ENCODE measurements around the gene TMED10.
"Not testable (repeated sequence)": the region's sequence is repeated elsewhere in the genome, so short reads cannot be mapped to it uniquely, and the experiment has no call there.

The TMED10 gene

DNA sequence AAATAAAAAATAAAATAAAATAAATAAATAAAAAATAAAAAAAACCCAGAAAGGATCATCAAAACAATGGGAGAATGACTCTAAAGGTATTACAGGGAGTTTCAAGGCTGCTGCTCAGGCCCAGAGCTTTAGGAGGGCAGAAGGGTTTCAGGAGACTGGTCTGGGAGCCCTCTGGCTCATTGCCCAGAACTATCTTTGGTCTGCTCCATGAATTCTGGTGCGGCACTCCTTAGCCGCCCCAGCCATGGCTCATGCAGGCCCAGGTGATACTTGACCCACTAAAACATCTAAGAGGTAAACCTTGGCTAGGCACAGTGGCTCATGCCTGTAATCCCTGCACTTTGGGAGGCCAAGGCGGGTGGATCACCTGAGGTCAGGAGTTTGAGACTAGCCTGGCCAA is 14.7 kb upstream of the TMED10 start:
- DNase-seq (ENCODE audit: low read depth in 2 of 2) = no peak

DNA sequence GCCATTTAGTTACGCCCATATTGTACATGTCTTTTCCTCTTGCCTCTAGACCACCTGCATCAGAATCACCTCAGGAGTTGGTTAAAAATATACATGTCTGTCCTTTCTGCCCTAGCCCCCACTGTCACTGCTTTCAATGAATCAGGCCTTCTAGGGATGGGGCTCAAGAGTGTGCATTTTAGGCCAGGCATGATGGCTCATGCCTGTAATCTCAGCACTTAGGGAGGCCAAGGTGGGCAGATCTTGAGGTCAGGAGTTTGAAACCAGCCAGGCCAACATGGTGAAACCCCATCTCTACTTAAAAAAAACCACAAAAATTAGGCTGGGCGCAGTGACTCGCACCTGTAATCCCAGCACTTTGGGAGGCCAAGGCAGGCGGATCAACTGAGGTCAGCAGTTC is 13.6 kb upstream of the TMED10 start:
- no peak for DNase-seq (ENCODE audit: low read depth in 2 of 2)

DNA sequence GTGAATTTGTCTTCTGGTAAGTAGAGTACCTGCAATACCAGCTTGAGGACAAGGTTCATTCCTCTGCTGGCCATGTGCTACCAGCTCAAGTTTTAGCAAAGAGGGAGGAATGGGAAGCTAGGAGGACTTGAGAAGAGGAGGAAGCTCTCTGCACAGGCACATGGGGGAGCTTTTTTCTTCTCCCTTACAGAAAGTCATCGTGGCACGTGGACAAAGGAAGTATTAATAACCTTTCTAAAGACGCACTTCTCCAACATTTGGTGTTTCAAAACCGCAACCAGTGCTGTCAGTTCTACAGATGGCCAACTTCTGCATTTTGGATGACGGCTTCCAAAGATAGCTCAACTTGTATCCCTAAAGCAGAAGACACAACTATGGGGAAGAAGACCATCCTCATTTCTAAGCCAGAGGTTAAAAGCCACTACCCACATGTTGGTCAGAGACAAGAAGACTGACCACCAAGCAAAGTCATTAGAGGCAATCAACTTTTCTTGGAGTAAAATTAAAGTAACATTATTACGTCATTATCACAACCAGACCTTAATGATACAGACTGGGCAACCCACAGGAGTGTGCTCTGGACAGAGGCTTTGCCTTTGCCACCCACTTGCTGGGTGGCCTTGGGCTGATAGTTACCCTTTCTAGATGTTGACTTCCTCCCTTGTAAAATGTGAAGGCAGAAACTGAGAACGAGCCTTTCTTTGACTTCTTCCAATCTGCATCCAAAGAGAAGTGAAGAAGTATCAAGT is 12.3 kb upstream of the TMED10 start:
- DNase-seq (ENCODE audit: low read depth in 2 of 2) = no peak

DNA sequence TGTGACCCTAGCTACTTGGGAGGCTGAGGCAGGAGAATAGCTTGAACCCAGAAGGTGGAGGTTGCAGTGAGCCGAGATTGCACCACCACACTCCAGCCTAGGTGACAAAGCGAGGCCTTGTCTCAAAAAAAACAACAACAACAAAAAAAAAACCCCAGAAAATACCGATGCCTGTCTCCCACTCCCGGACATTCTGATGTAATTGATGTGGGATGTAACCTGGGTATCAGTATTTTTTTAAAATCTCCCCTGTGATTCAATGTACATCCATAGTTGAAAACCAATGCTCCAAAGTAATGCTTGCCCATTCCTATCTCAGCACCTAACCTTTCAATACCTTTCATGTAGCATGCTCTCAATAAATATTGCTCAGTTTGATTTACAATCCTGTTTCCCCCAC is 11.7 kb upstream of the TMED10 start:
- no peak for DNase-seq (ENCODE audit: low read depth in 2 of 2)

DNA sequence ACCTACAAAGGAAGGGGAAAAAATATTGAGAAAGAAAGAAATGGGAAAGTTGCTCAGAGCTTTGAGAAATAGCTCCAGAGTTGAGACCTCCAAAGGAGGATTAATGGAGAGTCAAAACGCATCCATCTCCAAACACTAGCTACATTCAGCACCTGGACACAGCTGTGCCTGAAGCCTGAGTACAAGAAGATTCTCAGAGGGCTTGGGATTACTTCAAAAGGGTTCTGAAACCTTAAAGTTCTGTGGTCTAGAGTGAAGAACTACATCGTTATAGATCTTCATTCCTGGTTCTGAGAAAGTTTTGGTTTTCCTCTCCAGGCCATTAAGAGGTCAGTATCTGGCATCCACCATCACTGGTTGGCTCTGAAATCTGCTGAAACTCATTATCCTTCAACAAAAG is 10.5 kb upstream of the TMED10 start:
- no peak for DNase-seq (ENCODE audit: low read depth in 2 of 2)

DNA sequence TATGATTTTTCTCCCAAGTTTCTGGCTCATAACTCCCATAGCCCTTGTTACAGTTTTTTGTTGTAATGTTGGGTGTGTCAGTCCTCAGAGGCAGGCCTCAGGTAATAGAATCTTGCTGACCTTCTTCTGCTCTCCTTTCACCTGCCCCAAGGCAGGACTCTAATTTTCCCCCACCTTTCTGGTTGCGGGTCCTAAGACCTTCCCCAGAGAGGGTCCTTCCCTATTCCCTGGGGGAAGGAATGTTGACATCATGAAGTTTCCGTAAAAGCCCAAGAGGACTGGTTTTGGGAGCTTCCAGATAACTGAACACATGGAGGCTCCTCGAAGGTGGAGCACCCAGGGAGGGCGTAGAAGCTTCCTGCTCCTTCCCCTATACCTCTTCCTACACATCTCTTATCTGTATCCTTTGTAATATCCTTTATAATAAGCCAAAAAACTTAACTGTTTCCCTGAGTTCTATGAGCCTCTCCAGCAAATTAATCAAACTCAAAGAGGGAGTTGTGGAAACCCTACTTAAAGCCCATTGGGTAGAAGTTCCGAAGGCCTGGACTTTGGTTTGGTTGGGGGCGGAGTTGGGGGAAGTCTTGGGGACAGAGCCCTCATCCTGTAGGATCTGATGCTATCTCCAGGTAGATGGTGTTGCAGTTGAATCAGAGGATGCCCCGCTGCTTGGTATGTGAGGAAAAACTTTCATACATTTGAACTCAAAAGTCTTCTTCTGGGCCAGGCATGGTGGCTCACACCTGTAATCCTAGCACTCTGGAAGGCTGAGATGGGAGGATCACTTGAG is 9.0 kb upstream of the TMED10 start:
- DNase-seq (ENCODE audit: low read depth in 2 of 2) = no peak

DNA sequence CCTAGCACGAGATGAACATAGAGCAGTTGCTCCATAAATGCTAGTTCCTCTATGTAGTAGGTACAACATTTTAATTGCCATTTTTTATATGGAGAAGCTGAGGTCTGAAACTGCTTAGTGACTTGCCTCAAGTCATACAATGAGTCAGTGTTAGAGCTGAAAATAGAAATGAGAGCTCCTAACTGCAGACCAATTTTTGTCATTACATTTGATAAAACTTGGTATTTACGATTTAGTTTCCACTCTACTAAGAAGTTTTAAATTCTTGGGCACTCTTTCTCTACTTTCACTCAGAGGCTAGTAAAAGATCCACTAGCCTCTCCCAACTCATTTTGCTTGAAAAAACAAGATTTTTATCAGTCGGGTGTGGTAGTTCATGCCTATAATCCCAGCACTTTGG is 8.1 kb upstream of the TMED10 start:
- no peak for DNase-seq (ENCODE audit: low read depth in 2 of 2)

DNA sequence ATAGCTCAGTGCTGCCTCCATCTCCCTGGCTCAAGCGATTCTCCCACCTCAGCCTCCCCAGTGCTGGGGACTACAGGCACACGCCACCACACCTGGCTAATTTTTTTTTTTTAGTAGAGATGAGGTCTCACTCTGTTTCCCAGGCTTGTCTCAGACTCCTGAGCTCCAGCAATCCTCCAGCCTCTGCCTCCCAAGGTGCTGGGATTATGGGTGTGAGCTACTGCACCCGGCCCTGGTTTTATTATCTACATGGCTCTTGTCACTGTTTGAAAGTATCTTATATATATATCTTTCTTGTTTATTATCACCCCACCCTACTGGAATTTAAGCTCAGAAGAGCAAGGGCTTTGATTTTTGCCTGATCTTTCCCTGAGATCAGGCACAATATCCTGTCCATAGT is 7.6 kb upstream of the TMED10 start:
- DNase-seq (ENCODE audit: low read depth in 2 of 2) = no peak

DNA sequence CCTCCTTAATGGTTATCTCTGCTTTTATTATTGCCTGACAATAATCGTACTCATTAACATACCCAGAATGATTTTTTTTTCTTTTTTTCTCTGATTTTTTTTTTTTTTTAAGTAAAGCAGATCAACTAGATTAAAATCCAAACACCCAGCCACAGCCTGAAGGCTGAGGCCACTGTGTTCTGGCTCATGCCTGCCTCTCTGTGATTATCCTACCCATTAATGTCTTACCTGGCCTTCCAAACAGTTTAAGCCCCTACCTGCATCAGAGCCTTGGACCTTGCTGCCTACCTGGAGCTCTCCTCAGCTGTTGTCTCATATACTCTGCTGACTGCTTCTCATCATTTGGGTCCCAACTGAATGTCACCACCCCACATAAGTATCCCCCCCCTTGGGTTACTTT is 6.8 kb upstream of the TMED10 start:
- DNase-seq (ENCODE audit: low read depth in 2 of 2) = no peak

DNA sequence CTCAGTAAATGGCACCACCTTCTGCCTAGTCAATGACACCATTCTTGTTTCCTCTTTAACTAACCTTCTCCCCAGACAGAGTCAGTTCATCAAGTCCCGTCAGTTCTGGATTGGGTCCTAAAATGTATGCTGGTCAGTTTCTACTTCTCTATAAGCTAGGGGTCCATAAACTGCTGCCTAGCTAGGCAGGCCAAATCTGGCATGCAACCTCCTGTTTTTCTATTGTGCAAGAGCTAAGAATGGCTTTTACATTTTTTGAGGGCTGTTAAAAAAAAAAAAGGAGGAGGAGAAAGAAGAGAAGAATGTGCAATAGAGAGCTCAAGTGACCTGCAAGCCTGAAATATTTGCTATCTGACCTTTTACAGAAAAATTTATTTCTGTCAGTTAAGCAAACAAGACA is 6.4 kb upstream of the TMED10 start:
- no peak for DNase-seq (ENCODE audit: low read depth in 2 of 2)

DNA sequence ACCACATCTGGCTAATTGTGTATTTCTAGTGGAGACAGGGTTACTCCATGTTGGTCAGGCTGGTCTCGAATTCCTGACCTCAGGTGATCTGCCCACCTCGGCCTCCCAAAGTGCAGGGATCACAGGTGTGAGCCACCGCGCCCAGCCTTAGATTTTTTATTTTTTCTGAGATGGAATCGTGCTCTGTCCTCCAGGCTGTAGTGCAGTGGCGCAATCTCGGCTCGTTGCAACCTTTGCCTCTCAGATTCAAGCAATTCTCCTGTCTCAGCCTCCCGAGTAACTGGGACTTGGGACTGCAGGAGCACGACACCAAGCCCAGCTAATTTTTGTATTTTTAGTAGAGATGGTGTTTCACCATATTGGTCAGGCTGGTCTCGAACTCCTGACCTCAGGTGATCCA is 5.8 kb upstream of the TMED10 start:
- not testable (repeated sequence) for DNase-seq (ENCODE audit: low read depth in 2 of 2)

DNA sequence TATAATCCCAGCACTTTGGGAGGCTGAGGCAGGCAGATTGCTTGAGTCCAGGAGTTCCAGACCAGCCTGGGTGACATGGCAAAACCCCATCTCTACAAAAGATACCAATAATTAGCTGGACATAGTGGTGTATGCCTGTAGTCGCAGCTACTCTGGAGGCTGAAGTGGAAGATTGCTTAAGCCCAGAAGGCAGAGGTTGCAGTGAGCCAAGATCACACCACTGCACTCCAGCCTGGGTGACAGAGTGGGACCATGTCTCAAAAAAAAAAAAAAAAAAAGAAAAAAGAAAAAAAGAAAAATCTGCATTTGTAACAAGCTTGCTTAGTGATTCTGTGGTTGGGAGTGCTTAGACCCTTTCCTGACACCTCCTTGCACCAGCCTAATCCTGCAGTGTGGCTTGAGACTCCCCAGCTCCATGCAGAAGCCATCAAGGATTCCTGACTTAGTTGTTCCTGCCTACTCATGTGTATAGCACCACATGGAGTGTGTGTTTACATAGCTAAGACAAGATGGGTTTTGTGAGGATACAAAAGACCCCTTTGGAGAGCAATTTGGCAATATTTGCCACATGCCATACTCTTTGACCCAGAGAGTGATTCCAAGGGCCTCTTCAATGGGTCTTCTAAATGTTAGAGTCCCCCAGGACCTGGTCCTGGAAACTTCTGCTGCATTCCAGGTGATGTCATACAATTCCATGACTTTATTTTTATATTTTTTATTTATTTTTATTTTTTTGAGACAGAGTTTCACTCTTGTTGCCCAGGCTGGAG is 5.1 kb upstream of the TMED10 start:
- no peak for DNase-seq (ENCODE audit: low read depth in 2 of 2)

DNA sequence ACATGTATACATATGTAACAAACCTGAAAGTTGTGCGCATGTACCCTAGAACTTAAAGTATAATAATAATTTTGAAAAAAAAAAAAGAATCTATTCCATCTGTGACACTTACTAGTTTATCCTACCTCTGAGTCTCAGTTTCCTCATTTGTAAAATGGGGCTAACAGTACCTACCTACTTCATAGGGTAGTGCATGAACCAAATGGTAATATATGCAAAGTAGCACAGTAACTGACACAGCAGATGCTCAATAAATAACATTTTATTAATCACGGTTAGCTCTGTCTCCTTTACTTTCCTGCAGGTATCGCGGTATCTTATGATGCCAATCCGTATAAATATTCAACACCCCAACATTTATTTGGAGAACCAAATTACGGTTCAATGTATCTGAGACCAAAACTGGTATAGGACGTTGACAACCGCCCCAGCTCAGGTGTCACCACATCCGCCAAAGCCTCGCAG is 703 bp downstream of the TMED10 start:
- no peak for DNase-seq (ENCODE audit: low read depth in 2 of 2)

DNA sequence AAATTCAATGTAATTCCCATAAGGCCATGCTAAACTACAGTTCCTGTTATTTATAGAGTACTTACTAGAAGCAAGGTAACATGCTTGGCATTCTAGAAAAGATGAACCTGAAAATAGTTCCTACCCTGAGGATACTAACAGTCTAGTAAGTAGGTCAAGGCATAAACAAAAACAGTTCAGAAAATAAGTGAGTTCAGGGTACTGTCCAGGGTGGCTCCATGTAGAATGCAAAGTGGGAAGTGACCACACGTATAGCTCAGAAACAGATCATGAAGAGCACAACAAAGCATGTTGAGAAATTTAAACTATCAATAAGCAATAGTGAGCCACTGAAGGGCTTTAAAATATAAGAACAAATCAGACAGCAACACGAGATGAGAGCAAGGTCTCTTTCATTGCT is 2.3 kb downstream of the TMED10 start:
- DNase-seq (ENCODE audit: low read depth in 2 of 2) = no peak

DNA sequence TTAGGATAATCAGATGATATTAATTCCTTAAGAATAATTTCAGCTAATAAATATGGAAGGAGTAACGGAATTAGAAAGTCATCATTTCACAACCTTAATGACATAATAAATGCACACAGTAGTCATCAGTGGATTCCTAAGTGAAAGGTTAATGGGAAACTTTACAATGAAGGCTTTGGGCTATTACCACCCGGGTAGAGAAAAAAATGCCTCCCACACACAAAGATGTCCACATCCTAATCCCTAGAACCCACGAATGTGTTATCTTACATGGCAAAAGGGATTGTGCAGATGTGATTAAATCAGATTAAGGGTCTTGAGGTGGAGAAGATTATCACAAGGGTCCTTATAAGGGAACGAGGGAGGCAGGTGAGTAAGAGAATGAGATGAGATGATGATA is 5.6 kb downstream of the TMED10 start:
- DNase-seq (ENCODE audit: low read depth in 2 of 2) = no peak

DNA sequence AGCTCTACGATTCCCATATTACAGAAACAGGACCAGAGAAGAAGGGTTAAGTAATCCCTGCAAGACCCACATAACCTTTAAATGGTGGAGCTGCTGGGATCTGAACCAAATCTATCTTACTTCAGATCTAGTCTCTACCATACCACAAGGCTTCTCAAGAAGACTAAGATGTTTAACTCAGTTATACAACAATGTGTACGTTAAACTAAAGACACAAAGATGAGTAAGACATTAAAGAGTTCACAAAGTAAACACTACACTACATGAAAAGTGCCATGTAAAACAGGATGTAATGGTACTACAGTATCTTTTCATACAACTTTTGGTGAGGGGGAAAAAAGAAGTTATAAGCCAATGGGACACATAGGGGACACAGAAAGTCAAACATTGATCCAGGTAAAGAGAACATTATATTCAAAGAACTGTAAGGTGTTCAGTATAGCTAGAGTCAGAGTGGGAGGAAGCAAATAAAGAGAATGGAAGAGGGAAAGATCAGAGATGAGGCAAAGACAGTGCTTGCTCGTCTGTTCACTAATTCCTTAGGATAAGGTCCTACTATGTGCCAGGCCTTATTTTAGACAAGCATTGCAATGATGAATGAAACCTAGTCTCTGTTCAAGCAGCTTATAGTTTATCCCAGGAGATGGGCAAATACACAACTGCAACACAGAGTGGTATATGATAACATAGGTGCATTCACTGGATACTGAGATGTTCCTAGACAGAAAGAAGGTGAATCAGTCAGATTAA is 7.7 kb downstream of the TMED10 start:
- DNase-seq (ENCODE audit: low read depth in 2 of 2) = no peak

DNA sequence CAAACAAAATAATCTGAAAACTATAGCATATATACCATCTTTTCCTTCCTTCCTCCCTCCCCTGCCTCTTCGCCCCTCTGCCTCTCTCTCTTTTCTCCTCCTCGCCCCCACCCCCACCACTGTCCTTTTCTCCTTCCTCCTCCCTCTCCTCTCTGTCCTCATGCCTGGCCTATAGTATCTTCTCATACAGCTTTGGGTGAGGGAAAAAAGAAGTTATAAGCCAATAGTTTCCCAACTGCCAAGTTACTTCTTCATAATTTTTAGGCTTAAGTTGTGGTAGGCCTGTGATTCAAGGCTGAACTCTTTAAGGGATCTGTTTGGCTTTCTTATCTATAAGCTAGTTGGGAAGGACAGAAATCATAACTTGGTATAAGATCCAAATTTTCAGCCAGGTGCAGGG is 9.1 kb downstream of the TMED10 start:
- DNase-seq (ENCODE audit: low read depth in 2 of 2) = no peak

DNA sequence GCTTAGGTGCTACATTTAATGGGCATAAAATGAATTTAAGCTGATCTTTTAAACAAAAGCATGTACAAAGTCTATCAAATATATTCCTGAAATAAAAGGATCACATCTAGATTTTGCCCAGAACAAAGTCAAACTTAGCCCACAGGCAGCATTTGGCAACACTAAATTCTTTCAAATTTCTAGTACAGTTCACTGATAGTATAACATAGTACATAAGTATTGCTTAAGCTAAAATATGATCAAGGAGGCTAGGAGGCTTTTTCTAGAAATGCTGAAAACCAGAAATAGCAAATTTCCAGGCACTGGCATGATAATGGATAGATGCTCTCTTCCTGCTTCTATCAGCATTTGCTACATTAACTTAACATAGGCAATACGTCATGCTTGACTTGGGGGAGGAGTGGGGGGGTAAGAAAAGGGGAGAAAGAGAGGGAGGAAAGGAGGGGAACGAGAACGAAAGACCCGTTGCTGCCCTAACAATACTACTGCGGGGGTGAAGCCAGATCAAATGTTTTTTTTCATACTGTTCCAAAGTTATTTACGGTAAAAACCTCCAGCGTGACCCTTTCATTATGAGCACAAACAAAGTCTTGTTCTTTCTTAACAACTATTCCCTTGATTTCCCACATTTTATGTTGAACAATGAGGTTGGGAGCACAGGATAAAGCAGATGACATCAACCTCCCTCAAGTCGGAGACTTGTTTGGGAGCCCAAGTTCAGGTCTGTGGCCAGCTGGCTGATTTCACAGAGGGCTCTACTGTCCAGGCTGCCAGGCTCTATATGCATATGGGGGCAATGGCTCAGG is 10.6 kb downstream of the TMED10 start:
- DNase-seq (ENCODE audit: low read depth in 2 of 2) = no peak

DNA sequence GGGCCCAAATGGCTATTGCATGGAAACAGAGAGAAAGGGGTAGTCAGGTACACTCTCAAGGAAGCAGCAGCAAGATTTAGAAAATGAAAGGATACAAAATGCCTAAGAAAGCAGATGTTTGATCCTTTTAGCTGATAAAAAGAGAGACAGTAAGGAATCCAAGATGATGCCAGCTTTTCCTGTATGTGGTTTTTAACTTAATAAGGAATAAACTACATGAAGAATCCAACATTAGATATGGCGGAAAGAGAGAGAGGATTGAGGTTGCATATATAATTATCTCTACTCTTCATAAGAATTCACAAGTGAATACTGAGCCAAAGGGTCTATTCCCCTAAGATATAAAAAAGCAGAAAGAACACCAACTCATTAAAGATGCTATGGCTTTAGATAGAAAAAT is 11.6 kb downstream of the TMED10 start:
- no peak for DNase-seq (ENCODE audit: low read depth in 2 of 2)

DNA sequence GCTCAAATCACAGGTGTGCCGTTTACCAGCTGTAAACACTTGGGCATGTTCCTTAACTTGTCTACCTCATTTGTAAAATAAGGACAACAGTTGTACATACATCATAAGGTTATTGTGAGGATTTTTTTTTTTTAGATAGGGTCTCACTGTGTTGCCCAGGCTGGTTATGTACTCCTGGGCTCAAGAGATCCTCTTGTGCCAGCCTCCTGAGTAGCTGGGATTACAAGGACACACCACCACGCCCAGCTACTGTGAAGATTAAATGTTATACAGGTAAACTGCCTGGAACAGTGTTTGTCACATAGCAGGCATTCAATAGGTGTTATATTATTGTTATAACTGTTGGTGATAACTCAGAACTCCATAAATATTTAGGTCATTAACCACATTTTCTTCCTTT is 12.7 kb downstream of the TMED10 start:
- no peak for DNase-seq (ENCODE audit: low read depth in 2 of 2)

DNA sequence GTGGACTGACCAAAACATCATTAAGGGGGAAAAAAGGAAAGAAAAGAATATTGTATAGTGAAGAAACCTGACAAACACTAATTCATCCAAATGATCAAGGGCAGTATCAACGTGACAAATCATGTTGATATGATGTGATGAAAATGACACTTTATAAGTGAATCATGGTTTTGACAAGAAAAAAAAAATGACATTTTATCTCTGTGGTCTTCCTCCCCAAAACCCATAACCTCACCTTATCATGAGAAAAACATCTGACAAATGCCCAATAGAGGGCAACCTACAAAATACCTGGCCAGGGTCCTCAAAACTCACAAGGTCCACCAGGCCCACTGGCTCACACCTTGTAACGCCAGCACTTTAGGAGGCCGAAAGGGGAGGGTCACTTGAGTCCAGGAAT is 13.8 kb downstream of the TMED10 start:
- DNase-seq (ENCODE audit: low read depth in 2 of 2) = no peak

All from stimulated activated CD4-positive, alpha-beta T cell treated with anti-CD3 and anti-CD28 coated beads, Interleukin-1b, Interleukin-23, amount 100 ng/mL, for 4 hours (primary cell).